HEK293T (cell line): ENCODE results near the gene ASPDH.
"Not testable (repeated sequence)": the region's sequence is repeated elsewhere in the genome, so short reads cannot be mapped to it uniquely, and the experiment has no call there.

ENCODE experiments used
- CTCF ChIA-PET: fragments of 350-600 bp; formaldehyde crosslinking; extraction: SDS; loops from one replicate; lab custom pipeline; 2021; ENCODE audit warnings: antibody characterized with exemption, inconsistent platforms; lab: Yijun Ruan, JAX
- POLR2A ChIA-PET: fragments of 350-600 bp; formaldehyde crosslinking; extraction: SDS; loops from one replicate; lab custom pipeline; 2020; ENCODE audit warnings: antibody characterized with exemption, inconsistent platforms; lab: Yijun Ruan, JAX
- DNase-seq: peaks from one replicate; pipeline ENCODE4 v3.0.0; 2012; ENCODE audit warnings: mixed read lengths; ENCODE audit errors: extremely low spot score
- ARNT ChIP-seq: fragments of 450-650 bp; IDR thresholded peaks from 2 replicates; pipeline ENCODE4 v1.6.1; 2017; ENCODE audit warnings: mild to moderate bottlenecking
- BHLHE40 ChIP-seq: fragments of 450-650 bp; IDR thresholded peaks from 2 replicates; pipeline ENCODE4 v1.6.1; 2016; ENCODE audit warnings: mild to moderate bottlenecking, moderate library complexity, borderline replicate concordance
- CTBP1 ChIP-seq: fragments of 450-650 bp; IDR thresholded peaks from 2 replicates; pipeline ENCODE4 v1.6.1; 2016; ENCODE audit warnings: borderline replicate concordance
- ELF4 ChIP-seq: fragments of 450-650 bp; IDR thresholded peaks from 2 replicates; pipeline ENCODE4 v1.6.1; 2017; ENCODE audit warnings: antibody characterized with exemption
- FOXA1 ChIP-seq: fragments of 450-650 bp; IDR thresholded peaks from 2 replicates; pipeline ENCODE4 v1.6.1; 2016; ENCODE audit warnings: mild to moderate bottlenecking
- FOXK2 ChIP-seq: fragments of 450-650 bp; IDR thresholded peaks from 2 replicates; pipeline ENCODE4 v1.6.1; 2016; ENCODE audit warnings: mild to moderate bottlenecking
- FOXM1 ChIP-seq: fragments of 450-650 bp; IDR thresholded peaks from 2 replicates; pipeline ENCODE4 v1.6.1; 2017; ENCODE audit warnings: mild to moderate bottlenecking, borderline replicate concordance
- HDGF ChIP-seq: fragments of 450-650 bp; IDR thresholded peaks from 2 replicates; pipeline ENCODE4 v1.6.1; 2017; ENCODE audit warnings: antibody characterized with exemption, borderline replicate concordance
- L3MBTL2 ChIP-seq: fragments of 450-650 bp; conservative IDR thresholded peaks from 2 replicates; pipeline ENCODE4 v1.6.1; 2016; ENCODE audit warnings: mild to moderate bottlenecking
- LEF1 ChIP-seq: fragments of 450-650 bp; IDR thresholded peaks from 2 replicates; pipeline ENCODE4 v1.6.1; 2017; ENCODE audit warnings: mild to moderate bottlenecking, borderline replicate concordance
- NFRKB ChIP-seq: fragments of 450-650 bp; IDR thresholded peaks from 2 replicates; pipeline ENCODE4 v1.6.1; 2016; ENCODE audit warnings: mild to moderate bottlenecking, moderate library complexity
- PKNOX1 ChIP-seq: fragments of 450-650 bp; IDR thresholded peaks from 2 replicates; pipeline ENCODE4 v1.6.1; 2016
- SP1 ChIP-seq: fragments of 450-650 bp; IDR thresholded peaks from 2 replicates; pipeline ENCODE4 v1.6.1; 2017
- SUZ12 ChIP-seq: fragments of 450-650 bp; IDR thresholded peaks from 2 replicates; pipeline ENCODE4 v1.6.1; 2016; ENCODE audit warnings: mild to moderate bottlenecking
- TARDBP ChIP-seq: fragments of 450-650 bp; IDR thresholded peaks from 2 replicates; pipeline ENCODE4 v1.6.1; 2016
- ZNF384 ChIP-seq: fragments of 450-650 bp; IDR thresholded peaks from 2 replicates; pipeline ENCODE4 v1.6.1; 2016

Gene ASPDH

DNA sequence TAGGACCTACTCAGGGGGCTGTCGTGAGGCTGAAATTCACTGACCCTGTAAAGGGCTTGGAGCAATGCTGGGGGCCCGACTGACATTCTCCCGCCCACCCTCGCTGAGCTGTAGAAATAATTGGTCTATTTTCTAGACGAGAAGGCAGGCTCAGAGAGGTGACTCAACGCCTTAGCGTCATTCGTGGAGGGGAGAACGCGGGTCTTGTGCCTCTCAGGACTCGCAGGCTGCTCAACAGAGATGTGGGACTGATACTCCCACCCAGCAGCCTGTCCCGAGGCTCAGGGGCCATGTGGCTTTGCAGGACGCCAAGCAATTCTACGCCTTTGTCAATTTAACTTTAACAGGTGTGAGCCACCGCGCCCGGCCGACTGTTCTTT lies 23.6 kb upstream of the ASPDH start:
- ChIA-PET CTCF (interaction anchor here (0.6 to 2.8 kb wide), 8 partner anchors 10 to 240 kb away, joined by 3 to 27 read pairs (median 4); no protein-coding TSS in a partner anchor), POLR2A (no interaction called here)
- TF ChIP-seq LEF1: no peak
- TF ChIP-seq CTBP1: no peak
- TF ChIP-seq PKNOX1: no peak
- no peak for TF ChIP-seq FOXM1
- TF ChIP-seq TARDBP: no peak
- no peak for TF ChIP-seq FOXK2
- no peak for TF ChIP-seq FOXA1
- no peak for TF ChIP-seq ZNF384
- TF ChIP-seq L3MBTL2: no peak
- no peak for TF ChIP-seq ARNT
- no peak for TF ChIP-seq NFRKB
- TF ChIP-seq HDGF: no peak
- no peak for TF ChIP-seq SUZ12
- DNase-seq: no peak

- no peak for DNase-seq
- TF ChIP-seq HDGF: no peak
- no peak for TF ChIP-seq SUZ12
- TF ChIP-seq LEF1: no peak
- no peak for TF ChIP-seq ELF4
- TF ChIP-seq BHLHE40: no peak
- TF ChIP-seq FOXA1: no peak
- no peak for TF ChIP-seq TARDBP
- TF ChIP-seq L3MBTL2: no peak
- ChIA-PET CTCF (interaction anchor here (0.6 to 2.8 kb wide), 6 partner anchors 10 to 133 kb away, joined by 3 to 27 read pairs (median 5); no protein-coding TSS in a partner anchor), POLR2A (no interaction called here)
Observed at GRCh38 chr19:50536662-50537305, 23.1 kb upstream of the ASPDH start.

DNA sequence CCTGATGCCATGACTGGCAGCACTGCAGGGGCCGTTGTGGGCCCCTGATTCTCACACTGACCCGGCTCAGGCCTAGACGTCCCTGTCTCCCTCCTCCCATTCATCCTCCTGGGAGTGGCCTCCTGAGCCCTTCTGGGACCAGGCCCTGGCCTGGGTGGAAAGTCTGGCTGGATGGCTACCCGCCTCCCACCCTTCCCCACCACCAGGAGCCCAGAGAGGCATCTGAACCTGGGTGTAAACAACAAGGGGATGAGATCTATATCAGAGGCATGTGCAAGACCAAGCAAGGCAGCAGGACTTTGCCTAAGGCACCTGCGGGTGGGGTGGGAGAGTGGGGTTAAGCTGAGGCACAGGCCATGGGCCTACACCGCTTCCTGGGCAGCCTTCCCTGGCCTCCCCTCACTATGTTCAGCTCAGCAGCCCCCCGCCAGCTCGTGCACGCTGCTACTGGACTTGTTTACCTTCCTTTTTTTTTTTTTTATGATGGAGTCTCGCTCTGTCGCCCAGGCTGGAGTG lies 22.0 kb upstream of the ASPDH start:
- ChIA-PET CTCF (no interaction called here), POLR2A (no interaction called here)
- TF ChIP-seq ZNF384 (no peak), FOXK2 (no peak), CTBP1 (no peak), SUZ12 (no peak), HDGF (no peak), FOXA1 (no peak), TARDBP (no peak), LEF1 (no peak), BHLHE40 (no peak), SP1 (no peak), FOXM1 (no peak), PKNOX1 (no peak), NFRKB (no peak)
- DNase-seq: no peak

DNA sequence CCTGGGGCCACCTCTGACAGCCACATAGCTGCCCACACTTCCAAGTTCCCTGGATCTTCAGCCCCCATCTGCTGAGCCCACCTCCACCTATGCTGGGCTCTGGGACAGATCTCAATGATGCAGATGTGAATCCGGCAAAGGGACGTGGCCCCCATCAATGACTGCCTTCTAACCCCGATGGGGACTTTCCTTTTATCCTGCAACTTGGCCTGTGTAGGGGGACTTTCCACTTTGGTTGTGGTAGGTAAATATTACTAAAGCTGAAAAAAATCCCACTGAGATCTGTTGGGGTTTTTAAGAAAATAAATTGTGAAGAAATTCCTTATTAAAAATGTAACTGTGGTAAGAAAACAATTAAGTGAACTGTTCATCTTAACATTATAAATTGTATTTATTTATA lies 20.8 kb upstream of the ASPDH start:
- CTCF ChIA-PET: no interaction called here
- POLR2A ChIA-PET: no interaction called here
- TF ChIP-seq L3MBTL2 (no peak), FOXA1 (no peak), FOXM1 (no peak), SUZ12 (no peak)
- DNase-seq: no peak

- ChIA-PET POLR2A (interaction anchor here (0.8 kb wide), 1 partner anchor 21 kb away, joined by 3 read pairs; the partner anchor contains the start of gene JOSD2), CTCF (interaction anchor here (0.6 to 0.8 kb wide), 2 partner anchors 23 to 189 kb away, joined by 3 read pairs; no protein-coding TSS in a partner anchor)
- no peak for DNase-seq
- TF ChIP-seq NFRKB (no peak), SP1 (no peak), BHLHE40 (no peak), PKNOX1 (no peak), ELF4 (no peak), FOXM1 (no peak), SUZ12 (no peak), FOXA1 (no peak), ZNF384 (no peak), FOXK2 (no peak), CTBP1 (no peak), ARNT (no peak), L3MBTL2 (no peak), LEF1 (no peak), TARDBP (no peak), HDGF (no peak)
Observed at GRCh38 chr19:50532952-50533351, 19.2 kb upstream of the ASPDH start.

DNA sequence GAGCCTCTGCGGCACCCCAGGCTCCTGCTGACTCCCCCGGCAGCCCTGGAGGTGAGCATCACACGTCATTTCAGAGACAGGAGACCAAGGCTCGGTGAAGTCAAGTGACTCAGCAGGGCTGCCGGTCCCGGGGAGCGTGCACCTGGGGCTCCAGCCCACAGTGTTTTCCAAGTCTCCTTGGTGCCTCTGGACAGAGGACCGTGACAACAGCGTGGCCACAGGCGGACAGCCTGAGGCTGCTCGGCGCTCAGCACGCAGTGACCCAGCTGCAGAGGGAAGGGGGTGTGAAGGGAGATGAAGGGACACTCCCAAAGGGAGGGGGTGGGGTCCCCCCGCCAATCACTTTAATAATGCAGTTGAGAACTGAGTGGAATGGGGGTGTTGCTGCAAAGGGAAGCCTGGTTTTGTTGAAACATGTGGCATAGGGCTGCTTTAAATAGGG lies 17.5 kb upstream of the ASPDH start:
- no peak for DNase-seq
- no peak for TF ChIP-seq HDGF
- TF ChIP-seq SUZ12: no peak
- no peak for TF ChIP-seq ELF4
- no peak for TF ChIP-seq SP1
- TF ChIP-seq PKNOX1: no peak
- no peak for TF ChIP-seq NFRKB
- TF ChIP-seq CTBP1: no peak
- no peak for TF ChIP-seq FOXK2
- TF ChIP-seq TARDBP: no peak
- TF ChIP-seq ZNF384: no peak
- TF ChIP-seq FOXM1: no peak
- TF ChIP-seq FOXA1: no peak
- no peak for TF ChIP-seq ARNT
- TF ChIP-seq BHLHE40: no peak
- TF ChIP-seq LEF1: no peak
- TF ChIP-seq L3MBTL2: no peak
- POLR2A ChIA-PET: no interaction called here
- CTCF ChIA-PET: no interaction called here

GRCh38 chr19:50528052-50528451 lies 14.3 kb upstream of the ASPDH start:
- POLR2A ChIA-PET, DNase-seq: not testable (repeated sequence)
- CTCF ChIA-PET: interaction anchor here (0.7 kb wide), 1 partner anchor 68 kb away, joined by 3 read pairs; no protein-coding TSS in a partner anchor
